ENCODE measurements around the gene ATRNL1.

DNA sequence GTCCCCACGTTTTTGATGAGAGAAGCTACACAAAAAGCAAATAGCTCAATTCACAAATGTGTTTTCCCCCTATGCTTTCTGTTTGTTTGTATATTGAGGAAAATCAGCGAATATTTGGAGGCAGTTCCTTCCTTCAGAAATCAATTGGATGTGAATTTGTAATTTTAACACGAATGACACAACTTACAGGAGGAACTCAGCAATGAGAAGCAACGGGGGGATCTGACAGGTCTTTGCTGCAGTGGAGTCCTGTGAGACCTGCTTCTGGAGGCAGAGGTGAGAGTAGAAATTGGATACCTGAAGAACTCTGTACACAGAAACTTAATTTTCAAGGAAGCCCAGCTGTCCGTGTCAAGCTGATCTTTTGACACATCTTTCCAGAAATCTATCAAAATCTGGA is 809.4 kb downstream of the ATRNL1 start:
- TF ChIP-seq, protein P1, sequence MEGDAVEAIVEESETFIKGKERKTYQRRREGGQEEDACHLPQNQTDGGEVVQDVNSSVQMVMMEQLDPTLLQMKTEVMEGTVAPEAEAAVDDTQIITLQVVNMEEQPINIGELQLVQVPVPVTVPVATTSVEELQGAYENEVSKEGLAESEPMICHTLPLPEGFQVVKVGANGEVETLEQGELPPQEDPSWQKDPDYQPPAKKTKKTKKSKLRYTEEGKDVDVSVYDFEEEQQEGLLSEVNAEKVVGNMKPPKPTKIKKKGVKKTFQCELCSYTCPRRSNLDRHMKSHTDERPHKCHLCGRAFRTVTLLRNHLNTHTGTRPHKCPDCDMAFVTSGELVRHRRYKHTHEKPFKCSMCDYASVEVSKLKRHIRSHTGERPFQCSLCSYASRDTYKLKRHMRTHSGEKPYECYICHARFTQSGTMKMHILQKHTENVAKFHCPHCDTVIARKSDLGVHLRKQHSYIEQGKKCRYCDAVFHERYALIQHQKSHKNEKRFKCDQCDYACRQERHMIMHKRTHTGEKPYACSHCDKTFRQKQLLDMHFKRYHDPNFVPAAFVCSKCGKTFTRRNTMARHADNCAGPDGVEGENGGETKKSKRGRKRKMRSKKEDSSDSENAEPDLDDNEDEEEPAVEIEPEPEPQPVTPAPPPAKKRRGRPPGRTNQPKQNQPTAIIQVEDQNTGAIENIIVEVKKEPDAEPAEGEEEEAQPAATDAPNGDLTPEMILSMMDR (IDR thresholded peaks at IDR 0.05; ENCODE audit: borderline replicate concordance, extremely low read depth, low read length, poor library complexity, severe bottlenecking): no peak
- no peak for TF ChIP-seq EZH2 (IDR thresholded peaks at IDR 0.05; ENCODE audit: borderline replicate concordance, low read depth, low read length, severe bottlenecking)
